ENCODE data around the gene MMP24.
"Not testable (repeated sequence)": the region's sequence is repeated elsewhere in the genome, so short reads cannot be mapped to it uniquely, and the experiment has no call there.

DNA sequence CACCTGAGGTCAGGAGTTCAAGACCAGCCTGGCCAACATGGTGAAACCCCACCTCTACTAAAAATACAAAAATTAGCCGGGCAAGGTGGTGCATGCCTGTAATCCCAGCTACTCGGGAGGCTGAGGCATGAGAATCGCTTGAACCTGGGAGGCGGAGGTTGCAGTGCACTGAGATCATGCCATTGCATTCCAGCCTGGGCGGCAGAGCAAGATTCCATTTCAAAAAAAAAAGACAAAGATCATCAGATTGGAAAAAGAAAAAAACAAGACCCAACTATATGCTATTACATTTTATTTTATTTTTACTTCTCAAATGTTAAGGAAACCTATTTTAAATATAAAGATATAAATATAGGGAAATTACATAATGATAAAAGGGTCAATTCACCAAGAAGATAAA is 25.0 kb upstream of the MMP24 start:
- TF ChIP-seq POLR2AphosphoS5 (IDR thresholded peaks at IDR 0.05; ENCODE audit: low read depth, low read length); SIN3A (IDR thresholded peaks at IDR 0.05; ENCODE audit: borderline replicate concordance, insufficient read depth, low read depth, low read length); TCF7L2 (IDR thresholded peaks at IDR 0.05; ENCODE audit: low read depth, low read length): not testable (repeated sequence)
- TF ChIP-seq, protein P1, sequence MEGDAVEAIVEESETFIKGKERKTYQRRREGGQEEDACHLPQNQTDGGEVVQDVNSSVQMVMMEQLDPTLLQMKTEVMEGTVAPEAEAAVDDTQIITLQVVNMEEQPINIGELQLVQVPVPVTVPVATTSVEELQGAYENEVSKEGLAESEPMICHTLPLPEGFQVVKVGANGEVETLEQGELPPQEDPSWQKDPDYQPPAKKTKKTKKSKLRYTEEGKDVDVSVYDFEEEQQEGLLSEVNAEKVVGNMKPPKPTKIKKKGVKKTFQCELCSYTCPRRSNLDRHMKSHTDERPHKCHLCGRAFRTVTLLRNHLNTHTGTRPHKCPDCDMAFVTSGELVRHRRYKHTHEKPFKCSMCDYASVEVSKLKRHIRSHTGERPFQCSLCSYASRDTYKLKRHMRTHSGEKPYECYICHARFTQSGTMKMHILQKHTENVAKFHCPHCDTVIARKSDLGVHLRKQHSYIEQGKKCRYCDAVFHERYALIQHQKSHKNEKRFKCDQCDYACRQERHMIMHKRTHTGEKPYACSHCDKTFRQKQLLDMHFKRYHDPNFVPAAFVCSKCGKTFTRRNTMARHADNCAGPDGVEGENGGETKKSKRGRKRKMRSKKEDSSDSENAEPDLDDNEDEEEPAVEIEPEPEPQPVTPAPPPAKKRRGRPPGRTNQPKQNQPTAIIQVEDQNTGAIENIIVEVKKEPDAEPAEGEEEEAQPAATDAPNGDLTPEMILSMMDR (IDR thresholded peaks at IDR 0.05): not testable (repeated sequence)
- TF ChIP-seq, protein P2, sequence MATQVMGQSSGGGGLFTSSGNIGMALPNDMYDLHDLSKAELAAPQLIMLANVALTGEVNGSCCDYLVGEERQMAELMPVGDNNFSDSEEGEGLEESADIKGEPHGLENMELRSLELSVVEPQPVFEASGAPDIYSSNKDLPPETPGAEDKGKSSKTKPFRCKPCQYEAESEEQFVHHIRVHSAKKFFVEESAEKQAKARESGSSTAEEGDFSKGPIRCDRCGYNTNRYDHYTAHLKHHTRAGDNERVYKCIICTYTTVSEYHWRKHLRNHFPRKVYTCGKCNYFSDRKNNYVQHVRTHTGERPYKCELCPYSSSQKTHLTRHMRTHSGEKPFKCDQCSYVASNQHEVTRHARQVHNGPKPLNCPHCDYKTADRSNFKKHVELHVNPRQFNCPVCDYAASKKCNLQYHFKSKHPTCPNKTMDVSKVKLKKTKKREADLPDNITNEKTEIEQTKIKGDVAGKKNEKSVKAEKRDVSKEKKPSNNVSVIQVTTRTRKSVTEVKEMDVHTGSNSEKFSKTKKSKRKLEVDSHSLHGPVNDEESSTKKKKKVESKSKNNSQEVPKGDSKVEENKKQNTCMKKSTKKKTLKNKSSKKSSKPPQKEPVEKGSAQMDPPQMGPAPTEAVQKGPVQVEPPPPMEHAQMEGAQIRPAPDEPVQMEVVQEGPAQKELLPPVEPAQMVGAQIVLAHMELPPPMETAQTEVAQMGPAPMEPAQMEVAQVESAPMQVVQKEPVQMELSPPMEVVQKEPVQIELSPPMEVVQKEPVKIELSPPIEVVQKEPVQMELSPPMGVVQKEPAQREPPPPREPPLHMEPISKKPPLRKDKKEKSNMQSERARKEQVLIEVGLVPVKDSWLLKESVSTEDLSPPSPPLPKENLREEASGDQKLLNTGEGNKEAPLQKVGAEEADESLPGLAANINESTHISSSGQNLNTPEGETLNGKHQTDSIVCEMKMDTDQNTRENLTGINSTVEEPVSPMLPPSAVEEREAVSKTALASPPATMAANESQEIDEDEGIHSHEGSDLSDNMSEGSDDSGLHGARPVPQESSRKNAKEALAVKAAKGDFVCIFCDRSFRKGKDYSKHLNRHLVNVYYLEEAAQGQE (IDR thresholded peaks at IDR 0.05; ENCODE audit: insufficient read depth in 1 of 2, low read depth in 2 of 2, low read length in 1 of 2): not testable (repeated sequence)

All from Panc1 (cell line).